ENCODE data around the gene E2F2. TPM values are rescaled to one million over a fixed set of nuclear protein-coding genes. Genes with fewer than 3 reads are reported as not detected.

Gene E2F2
- total and polyA plus RNA-seq, 2 of the 13 experiments (the other 11 are each of a cell fraction or from before 2014, with no cell fraction given) = 0.65 to 6.6 TPM

DNA sequence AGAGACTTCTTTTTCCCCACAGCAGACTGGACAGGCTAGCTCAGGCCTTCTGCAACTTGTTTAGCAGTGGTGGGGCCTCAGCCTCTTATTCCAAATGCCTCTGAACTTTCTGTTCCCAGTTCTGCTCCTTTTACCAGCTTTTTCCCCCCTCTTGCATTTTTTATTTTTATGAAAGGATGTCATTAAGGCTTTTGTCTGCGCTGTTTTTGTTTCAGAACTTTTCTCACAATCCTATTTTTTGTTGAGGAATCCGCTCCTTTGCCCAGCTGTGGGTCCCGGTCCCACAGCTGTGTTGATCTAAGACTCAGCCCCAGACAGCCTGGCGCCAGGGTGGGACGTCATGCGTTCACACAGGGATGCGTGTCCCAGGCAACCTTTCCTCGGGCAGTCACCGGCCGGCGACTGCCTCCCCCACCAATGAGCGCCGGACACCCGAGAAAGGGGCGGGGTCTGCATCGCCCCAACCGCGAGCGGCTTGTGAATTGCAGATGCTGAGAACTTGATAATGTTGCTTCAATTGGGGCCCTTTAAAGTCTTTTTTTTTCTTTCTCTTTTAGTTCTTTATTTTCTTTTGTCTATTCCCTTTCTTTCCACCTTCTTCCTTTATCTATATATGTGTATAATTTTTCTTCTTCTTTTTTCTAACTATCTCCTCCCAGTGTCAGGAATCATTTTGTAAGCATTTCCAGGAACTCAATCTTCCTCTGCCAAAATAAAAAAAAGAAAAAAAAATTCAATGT lies 31.3 kb upstream of the E2F2 start (continued):
- TF ChIP-seq RNF2 (conservative IDR thresholded peaks at IDR 0.05; ENCODE audit: low read depth) = no peak
- TF ChIP-seq, protein P1, sequence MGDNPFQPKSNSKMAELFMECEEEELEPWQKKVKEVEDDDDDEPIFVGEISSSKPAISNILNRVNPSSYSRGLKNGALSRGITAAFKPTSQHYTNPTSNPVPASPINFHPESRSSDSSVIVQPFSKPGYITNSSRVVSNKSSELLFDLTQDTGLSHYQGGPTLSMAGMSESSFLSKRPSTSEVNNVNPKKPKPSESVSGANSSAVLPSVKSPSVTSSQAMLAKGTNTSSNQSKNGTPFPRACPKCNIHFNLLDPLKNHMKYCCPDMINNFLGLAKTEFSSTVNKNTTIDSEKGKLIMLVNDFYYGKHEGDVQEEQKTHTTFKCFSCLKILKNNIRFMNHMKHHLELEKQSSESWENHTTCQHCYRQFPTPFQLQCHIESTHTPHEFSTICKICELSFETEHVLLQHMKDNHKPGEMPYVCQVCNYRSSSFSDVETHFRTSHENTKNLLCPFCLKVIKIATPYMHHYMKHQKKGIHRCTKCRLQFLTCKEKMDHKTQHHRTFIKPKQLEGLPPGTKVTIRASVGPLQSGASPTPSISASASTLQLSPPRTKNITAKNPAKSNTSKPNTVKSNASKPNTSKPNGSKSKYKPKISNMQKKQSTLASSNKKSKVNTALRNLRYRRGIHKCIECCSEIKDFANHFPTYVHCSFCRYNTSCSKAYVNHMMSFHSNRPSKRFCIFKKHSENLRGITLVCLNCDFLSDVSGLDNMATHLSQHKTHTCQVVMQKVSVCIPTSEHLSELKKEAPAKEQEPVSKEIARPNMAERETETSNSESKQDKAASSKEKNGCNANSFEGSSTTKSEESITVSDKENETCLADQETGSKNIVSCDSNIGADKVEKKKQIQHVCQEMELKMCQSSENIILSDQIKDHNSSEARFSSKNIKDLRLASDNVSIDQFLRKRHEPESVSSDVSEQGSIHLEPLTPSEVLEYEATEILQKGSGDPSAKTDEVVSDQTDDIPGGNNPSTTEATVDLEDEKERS (CRISPR knock-in tag; IDR thresholded peaks at IDR 0.05) = no peak
- peak; percentile 43; the same call in 1 of the 2 replicates for TF ChIP-seq NR2F6 (IDR thresholded peaks at IDR 0.05)
- peak; percentile 55; the same call in 1 of the 2 replicates for TF ChIP-seq NR2F6 (CRISPR knock-in tag; IDR thresholded peaks at IDR 0.05)
- TF ChIP-seq, protein P2, sequence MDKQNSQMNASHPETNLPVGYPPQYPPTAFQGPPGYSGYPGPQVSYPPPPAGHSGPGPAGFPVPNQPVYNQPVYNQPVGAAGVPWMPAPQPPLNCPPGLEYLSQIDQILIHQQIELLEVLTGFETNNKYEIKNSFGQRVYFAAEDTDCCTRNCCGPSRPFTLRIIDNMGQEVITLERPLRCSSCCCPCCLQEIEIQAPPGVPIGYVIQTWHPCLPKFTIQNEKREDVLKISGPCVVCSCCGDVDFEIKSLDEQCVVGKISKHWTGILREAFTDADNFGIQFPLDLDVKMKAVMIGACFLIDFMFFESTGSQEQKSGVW (CRISPR knock-in tag; IDR thresholded peaks at IDR 0.05; ENCODE audit: borderline replicate concordance) = no peak
- no peak for TF ChIP-seq ZNF33B (CRISPR knock-in tag; IDR thresholded peaks at IDR 0.05)
- TF ChIP-seq, protein P3, sequence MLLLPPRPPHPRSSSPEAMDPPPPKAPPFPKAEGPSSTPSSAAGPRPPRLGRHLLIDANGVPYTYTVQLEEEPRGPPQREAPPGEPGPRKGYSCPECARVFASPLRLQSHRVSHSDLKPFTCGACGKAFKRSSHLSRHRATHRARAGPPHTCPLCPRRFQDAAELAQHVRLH (CRISPR knock-in tag; IDR thresholded peaks at IDR 0.05; ENCODE audit: borderline replicate concordance, low read depth) = peak; percentile 58; the same call in 1 of the 2 replicates
- TF ChIP-seq, protein P4, sequence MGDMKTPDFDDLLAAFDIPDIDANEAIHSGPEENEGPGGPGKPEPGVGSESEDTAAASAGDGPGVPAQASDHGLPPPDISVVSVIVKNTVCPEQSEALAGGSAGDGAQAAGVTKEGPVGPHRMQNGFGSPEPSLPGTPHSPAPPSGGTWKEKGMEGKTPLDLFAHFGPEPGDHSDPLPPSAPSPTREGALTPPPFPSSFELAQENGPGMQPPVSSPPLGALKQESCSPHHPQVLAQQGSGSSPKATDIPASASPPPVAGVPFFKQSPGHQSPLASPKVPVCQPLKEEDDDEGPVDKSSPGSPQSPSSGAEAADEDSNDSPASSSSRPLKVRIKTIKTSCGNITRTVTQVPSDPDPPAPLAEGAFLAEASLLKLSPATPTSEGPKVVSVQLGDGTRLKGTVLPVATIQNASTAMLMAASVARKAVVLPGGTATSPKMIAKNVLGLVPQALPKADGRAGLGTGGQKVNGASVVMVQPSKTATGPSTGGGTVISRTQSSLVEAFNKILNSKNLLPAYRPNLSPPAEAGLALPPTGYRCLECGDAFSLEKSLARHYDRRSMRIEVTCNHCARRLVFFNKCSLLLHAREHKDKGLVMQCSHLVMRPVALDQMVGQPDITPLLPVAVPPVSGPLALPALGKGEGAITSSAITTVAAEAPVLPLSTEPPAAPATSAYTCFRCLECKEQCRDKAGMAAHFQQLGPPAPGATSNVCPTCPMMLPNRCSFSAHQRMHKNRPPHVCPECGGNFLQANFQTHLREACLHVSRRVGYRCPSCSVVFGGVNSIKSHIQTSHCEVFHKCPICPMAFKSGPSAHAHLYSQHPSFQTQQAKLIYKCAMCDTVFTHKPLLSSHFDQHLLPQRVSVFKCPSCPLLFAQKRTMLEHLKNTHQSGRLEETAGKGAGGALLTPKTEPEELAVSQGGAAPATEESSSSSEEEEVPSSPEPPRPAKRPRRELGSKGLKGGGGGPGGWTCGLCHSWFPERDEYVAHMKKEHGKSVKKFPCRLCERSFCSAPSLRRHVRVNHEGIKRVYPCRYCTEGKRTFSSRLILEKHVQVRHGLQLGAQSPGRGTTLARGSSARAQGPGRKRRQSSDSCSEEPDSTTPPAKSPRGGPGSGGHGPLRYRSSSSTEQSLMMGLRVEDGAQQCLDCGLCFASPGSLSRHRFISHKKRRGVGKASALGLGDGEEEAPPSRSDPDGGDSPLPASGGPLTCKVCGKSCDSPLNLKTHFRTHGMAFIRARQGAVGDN (CRISPR knock-in tag; IDR thresholded peaks at IDR 0.05) = peak; percentile 71
- TF ChIP-seq HOXA3 (CRISPR knock-in tag; IDR thresholded peaks at IDR 0.05) = peak; percentile 90
- TF ChIP-seq, protein P5, sequence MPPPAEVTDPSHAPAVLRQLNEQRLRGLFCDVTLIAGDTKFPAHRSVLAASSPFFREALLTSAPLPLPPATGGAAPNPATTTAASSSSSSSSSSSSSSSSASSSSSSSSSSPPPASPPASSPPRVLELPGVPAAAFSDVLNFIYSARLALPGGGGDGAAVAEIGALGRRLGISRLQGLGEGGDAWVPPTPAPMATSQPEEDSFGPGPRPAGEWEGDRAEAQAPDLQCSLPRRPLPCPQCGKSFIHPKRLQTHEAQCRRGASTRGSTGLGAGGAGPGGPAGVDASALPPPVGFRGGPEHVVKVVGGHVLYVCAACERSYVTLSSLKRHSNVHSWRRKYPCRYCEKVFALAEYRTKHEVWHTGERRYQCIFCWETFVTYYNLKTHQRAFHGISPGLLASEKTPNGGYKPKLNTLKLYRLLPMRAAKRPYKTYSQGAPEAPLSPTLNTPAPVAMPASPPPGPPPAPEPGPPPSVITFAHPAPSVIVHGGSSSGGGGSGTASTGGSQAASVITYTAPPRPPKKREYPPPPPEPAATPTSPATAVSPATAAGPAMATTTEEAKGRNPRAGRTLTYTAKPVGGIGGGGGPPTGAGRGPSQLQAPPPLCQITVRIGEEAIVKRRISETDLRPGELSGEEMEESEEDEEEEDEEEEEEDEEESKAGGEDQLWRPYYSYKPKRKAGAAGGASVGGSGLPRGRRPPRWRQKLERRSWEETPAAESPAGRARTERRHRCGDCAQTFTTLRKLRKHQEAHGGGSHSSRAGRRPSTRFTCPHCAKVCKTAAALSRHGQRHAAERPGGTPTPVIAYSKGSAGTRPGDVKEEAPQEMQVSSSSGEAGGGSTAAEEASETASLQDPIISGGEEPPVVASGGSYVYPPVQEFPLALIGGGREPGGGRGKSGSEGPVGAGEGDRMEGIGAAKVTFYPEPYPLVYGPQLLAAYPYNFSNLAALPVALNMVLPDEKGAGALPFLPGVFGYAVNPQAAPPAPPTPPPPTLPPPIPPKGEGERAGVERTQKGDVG (CRISPR knock-in tag; IDR thresholded peaks at IDR 0.05; ENCODE audit: borderline replicate concordance) = no peak
- peak; percentile 56 for TF ChIP-seq RARA (CRISPR knock-in tag; IDR thresholded peaks at IDR 0.05)
- TF ChIP-seq ARHGAP35 (CRISPR knock-in tag; IDR thresholded peaks at IDR 0.05; ENCODE audit: borderline replicate concordance) = no peak
- no peak for TF ChIP-seq REXO4 (CRISPR knock-in tag; IDR thresholded peaks at IDR 0.05; ENCODE audit: borderline replicate concordance)
- peak; percentile 61; the same call in 1 of the 2 replicates for TF ChIP-seq FOXO1 (CRISPR knock-in tag; IDR thresholded peaks at IDR 0.05)
- no peak for TF ChIP-seq PCBP1 (IDR thresholded peaks at IDR 0.05; ENCODE audit: borderline replicate concordance, low read depth, low read length)
- TF ChIP-seq, protein P6, sequence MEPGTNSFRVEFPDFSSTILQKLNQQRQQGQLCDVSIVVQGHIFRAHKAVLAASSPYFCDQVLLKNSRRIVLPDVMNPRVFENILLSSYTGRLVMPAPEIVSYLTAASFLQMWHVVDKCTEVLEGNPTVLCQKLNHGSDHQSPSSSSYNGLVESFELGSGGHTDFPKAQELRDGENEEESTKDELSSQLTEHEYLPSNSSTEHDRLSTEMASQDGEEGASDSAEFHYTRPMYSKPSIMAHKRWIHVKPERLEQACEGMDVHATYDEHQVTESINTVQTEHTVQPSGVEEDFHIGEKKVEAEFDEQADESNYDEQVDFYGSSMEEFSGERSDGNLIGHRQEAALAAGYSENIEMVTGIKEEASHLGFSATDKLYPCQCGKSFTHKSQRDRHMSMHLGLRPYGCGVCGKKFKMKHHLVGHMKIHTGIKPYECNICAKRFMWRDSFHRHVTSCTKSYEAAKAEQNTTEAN (CRISPR knock-in tag; conservative IDR thresholded peaks at IDR 0.05) = no peak

Data from HepG2 (cell line).